ENCODE measurements around the gene SNCA. TPM values are rescaled to one million over a fixed set of nuclear protein-coding genes. Genes with fewer than 3 reads are reported as not detected.

Gene SNCA
- total RNA-seq, 4 donors from 2014 or later: 1.2 to 9.1 (median 2.6) TPM

DNA sequence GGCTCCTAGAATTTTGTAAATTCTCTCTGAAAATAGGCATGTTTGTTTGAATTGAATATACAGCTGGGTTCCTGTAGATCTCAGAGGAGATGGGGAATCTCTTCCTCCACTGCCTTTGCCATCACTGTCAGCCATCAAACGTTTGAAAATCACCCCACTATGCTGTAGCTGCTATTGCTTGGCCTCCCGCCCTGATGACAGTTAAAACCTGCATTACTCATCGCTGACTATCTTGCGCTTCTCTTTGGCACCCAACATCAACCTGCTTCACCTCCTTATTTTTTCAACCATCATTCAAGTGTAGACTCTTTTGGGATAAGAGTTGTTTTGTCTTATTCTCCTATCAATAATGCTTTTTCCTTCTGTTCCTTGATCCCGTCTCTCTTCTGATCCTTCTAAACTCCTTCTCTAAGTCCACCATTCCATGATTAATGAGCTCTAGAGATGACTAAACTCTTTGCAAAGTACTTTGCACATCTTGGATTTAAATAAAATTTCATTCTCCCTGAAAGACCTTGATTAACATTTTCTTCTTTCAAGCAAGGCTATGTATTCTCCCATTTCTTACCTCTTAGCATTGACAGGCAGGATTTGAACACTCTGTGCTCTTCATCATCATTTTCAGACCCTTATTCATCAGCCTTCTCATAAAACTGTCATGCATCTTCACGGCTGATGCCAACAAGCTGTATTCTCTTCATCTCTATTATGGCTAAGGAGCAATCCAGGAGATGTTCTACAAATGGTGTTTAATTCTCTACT, 133.0 kb downstream of the SNCA start:
- no peak overlapping the region for H3K4me3 ChIP-seq
- no peak overlapping the region for H3K27ac ChIP-seq
- no peaks in the 10 kb centered on the region for H3K9me3 ChIP-seq
- H3K27me3 ChIP-seq: no peaks in the 10 kb centered on the region
- no peak for DNase-seq
- no peak for TF ChIP-seq POLR2A (IDR thresholded peaks at IDR 0.05)
- TF ChIP-seq, protein P1, sequence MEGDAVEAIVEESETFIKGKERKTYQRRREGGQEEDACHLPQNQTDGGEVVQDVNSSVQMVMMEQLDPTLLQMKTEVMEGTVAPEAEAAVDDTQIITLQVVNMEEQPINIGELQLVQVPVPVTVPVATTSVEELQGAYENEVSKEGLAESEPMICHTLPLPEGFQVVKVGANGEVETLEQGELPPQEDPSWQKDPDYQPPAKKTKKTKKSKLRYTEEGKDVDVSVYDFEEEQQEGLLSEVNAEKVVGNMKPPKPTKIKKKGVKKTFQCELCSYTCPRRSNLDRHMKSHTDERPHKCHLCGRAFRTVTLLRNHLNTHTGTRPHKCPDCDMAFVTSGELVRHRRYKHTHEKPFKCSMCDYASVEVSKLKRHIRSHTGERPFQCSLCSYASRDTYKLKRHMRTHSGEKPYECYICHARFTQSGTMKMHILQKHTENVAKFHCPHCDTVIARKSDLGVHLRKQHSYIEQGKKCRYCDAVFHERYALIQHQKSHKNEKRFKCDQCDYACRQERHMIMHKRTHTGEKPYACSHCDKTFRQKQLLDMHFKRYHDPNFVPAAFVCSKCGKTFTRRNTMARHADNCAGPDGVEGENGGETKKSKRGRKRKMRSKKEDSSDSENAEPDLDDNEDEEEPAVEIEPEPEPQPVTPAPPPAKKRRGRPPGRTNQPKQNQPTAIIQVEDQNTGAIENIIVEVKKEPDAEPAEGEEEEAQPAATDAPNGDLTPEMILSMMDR (IDR thresholded peaks at IDR 0.05): no peak
- no peaks in the 10 kb centered on the region for H3K36me3 ChIP-seq
- no peaks in the 10 kb centered on the region for H3K4me1 ChIP-seq

DNA sequence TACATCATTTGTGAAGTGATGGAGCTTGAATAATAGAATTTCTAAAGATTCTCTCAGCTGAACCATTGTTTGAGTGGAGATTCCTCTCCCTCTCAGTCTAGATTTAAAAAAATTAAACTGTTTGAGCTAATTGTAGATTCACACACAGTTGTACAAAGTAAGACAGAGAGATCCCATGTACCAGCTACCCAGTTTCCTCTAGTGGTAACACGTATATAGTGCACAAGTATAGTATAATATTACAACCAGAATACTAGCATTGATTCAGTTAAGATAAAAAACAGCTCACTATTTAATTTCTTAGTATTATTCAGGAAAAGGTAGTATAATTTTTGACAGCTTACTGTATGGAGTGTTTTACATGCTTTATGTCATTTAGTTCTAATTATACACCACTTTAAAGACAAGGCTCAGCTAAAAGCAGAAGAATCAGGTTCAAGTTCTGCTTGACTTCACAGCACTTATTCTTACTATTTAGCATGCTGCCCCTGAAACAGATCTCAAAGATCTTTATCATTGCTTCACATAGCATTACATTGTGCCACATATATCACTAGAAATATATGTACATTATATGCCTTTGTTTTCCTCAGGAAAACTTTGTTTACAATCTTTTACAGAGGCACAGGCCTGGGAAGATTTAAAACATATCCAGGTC, 136.1 kb downstream of the SNCA start:
- H3K36me3 ChIP-seq: no peaks in the 10 kb centered on the region
- H3K27me3 ChIP-seq: no peaks in the 10 kb centered on the region
- TF ChIP-seq, protein P1 (IDR thresholded peaks at IDR 0.05): no peak
- H3K4me3 ChIP-seq: no peak overlapping the region
- no peaks in the 10 kb centered on the region for H3K9me3 ChIP-seq
- H3K27ac ChIP-seq: no peak overlapping the region
- no peak for DNase-seq
- no peaks in the 10 kb centered on the region for H3K4me1 ChIP-seq

DNA sequence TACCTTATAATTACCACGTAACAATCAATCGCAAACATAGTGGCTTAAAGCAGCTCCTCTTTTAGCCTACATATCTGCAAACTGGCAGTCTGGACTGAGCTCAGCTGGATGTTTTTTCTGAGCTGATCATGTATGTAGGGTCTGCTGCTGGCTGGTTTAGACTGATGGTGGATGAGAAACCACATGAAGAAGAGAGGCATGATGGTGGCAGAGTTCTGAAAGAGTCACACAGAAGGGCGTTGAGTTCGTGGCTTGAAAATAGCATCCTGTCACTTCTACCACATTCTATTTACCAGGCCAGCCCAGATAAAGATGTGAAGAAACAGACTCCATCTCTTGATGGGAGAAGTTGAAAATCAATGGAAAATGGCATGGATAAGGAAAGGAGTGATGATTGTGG, 151.3 kb downstream of the SNCA start:
- no peak overlapping the region for H3K27ac ChIP-seq
- DNase-seq: no peak
- no peaks in the 10 kb centered on the region for H3K9me3 ChIP-seq
- H3K4me1 ChIP-seq: no peaks in the 10 kb centered on the region
- no peaks in the 10 kb centered on the region for H3K27me3 ChIP-seq
- no peaks in the 10 kb centered on the region for H3K36me3 ChIP-seq
- no peak overlapping the region for H3K4me3 ChIP-seq
- TF ChIP-seq, protein P1 (IDR thresholded peaks at IDR 0.05): no peak
- TF ChIP-seq POLR2A (IDR thresholded peaks at IDR 0.05): no peak

DNA sequence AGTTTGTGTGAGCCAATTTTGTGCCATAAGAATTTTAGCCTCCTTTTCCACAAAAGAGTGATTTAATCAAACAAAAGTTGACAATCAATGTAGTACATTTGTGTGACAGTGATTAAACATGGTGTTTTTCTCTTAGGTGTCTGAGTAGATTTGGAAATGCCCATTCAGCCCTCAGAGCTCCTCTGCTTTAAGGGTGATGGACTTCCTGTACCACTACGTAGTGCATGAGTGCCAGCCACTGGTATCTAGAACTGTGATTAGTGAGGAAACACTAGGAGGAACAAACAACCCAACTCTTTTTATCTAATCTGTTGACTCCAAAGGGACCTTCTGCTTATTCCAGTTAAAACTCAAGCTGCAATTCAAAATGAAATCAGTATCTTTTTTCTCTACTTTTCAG, 151.7 kb downstream of the SNCA start:
- no peaks in the 10 kb centered on the region for H3K4me1 ChIP-seq
- DNase-seq: no peak
- no peaks in the 10 kb centered on the region for H3K36me3 ChIP-seq
- H3K27me3 ChIP-seq: no peaks in the 10 kb centered on the region
- H3K4me3 ChIP-seq: no peak overlapping the region
- H3K9me3 ChIP-seq: no peaks in the 10 kb centered on the region
- H3K27ac ChIP-seq: no peak overlapping the region
- TF ChIP-seq, protein P1 (IDR thresholded peaks at IDR 0.05): no peak
- TF ChIP-seq POLR2A (IDR thresholded peaks at IDR 0.05): no peak

DNA sequence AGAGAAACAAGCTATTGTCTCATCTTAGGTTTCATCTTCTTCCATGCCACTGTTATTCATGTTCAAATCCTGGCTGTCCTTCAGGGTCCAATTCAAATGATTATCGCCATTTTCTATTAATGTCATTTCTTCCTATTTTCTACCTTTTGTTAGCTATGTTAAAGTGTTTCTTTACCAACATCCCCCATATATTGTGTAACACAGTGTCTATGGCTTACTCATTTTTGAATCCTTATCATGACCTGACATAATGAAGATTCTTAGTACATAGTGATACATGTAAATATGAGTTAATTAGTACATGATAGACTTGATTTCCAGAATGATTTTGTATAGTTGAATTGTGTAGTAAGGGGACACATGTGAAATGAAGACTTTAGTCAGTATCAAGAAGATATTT, 152.4 kb downstream of the SNCA start:
- Histone ChIP-seq H3K36me3 (no peaks in the 10 kb centered on the region), H3K9me3 (no peaks in the 10 kb centered on the region), H3K27me3 (no peaks in the 10 kb centered on the region), H3K27ac (no peak overlapping the region), H3K4me3 (no peak overlapping the region), H3K4me1 (no peaks in the 10 kb centered on the region)
- no peak for TF ChIP-seq POLR2A (IDR thresholded peaks at IDR 0.05)
- TF ChIP-seq, protein P1 (IDR thresholded peaks at IDR 0.05): no peak
- DNase-seq: no peak
